Measurements from ENCODE around the gene DYNLT2.

Gene DYNLT2

GRCh38 chr6:169785566-169785965 lies 34.2 kb upstream of the DYNLT2 start:
- Histone ChIP-seq H3K36me3 (replicated peaks; ENCODE audit: low read depth, low read length) (no peaks in the 10 kb centered on the region), H3K4me1 (ENCODE audit: low read length) (0 out of 2 replicates have a peak, but pooled peaks cover under 1% of the 10 kb centered on the region), H3K4me2 (ENCODE audit: low read length) (no peak overlapping the region), H2AFZ (ENCODE audit: low read depth, low read length) (no peak overlapping the region), H3K27ac (ENCODE audit: low read length) (no peak overlapping the region), H4K20me1 (ENCODE audit: insufficient read depth, low read length) (no peaks in the 10 kb centered on the region), H3K79me2 (ENCODE audit: low read length) (no peaks in the 10 kb centered on the region), H3K9me3 (ENCODE audit: insufficient read depth, low read length) (no peaks in the 10 kb centered on the region), H3K9ac (ENCODE audit: low read length) (no peak overlapping the region), H3K4me3 (ENCODE audit: low read length) (no peak overlapping the region), H3K27me3 (ENCODE audit: low read depth, low read length) (no peaks in the 10 kb centered on the region)
- no peak for TF ChIP-seq EZH2phosphoT487 (IDR thresholded peaks at IDR 0.05; ENCODE audit: low read depth)
- no peak for TF ChIP-seq CTCF (IDR thresholded peaks at IDR 0.05; ENCODE audit: low read depth, low read length)

GRCh38 chr6:169784821-169785340 lies 33.5 kb upstream of the DYNLT2 start:
- Histone ChIP-seq H3K36me3 (replicated peaks; ENCODE audit: low read depth, low read length) (no peaks in the 10 kb centered on the region), H4K20me1 (ENCODE audit: insufficient read depth, low read length) (no peaks in the 10 kb centered on the region), H3K79me2 (ENCODE audit: low read length) (no peaks in the 10 kb centered on the region), H2AFZ (ENCODE audit: low read depth, low read length) (no peak overlapping the region), H3K27ac (ENCODE audit: low read length) (no peak overlapping the region), H3K4me3 (ENCODE audit: low read length) (no peak overlapping the region), H3K9me3 (ENCODE audit: insufficient read depth, low read length) (no peaks in the 10 kb centered on the region), H3K4me2 (ENCODE audit: low read length) (no peak overlapping the region), H3K4me1 (ENCODE audit: low read length) (no peaks in the 10 kb centered on the region), H3K9ac (ENCODE audit: low read length) (no peak overlapping the region), H3K27me3 (ENCODE audit: low read depth, low read length) (no peaks in the 10 kb centered on the region)
- TF ChIP-seq EZH2phosphoT487 (IDR thresholded peaks at IDR 0.05; ENCODE audit: low read depth): no peak

- no peaks in the 10 kb centered on the region for H3K27me3 ChIP-seq (ENCODE audit: low read depth, low read length)
- H3K27ac ChIP-seq (ENCODE audit: low read length): no peak overlapping the region
- H4K20me1 ChIP-seq (ENCODE audit: insufficient read depth, low read length): no peaks in the 10 kb centered on the region
- H3K9ac ChIP-seq (ENCODE audit: low read length): no peak overlapping the region
- no peaks in the 10 kb centered on the region for H3K79me2 ChIP-seq (ENCODE audit: low read length)
- H3K9me3 ChIP-seq (ENCODE audit: insufficient read depth, low read length): no peaks in the 10 kb centered on the region
- no peaks in the 10 kb centered on the region for H3K4me1 ChIP-seq (ENCODE audit: low read length)
- H2AFZ ChIP-seq (ENCODE audit: low read depth, low read length): no peak overlapping the region
- H3K4me2 ChIP-seq (ENCODE audit: low read length): no peak overlapping the region
- H3K36me3 ChIP-seq (replicated peaks; ENCODE audit: low read depth, low read length): no peaks in the 10 kb centered on the region
- no peak overlapping the region for H3K4me3 ChIP-seq (ENCODE audit: low read length)
- TF ChIP-seq CTCF (IDR thresholded peaks at IDR 0.05; ENCODE audit: low read depth, low read length): no peak
- no peak for TF ChIP-seq EZH2phosphoT487 (IDR thresholded peaks at IDR 0.05; ENCODE audit: low read depth)
Observed at GRCh38 chr6:169783971-169784820, 32.8 kb upstream of the DYNLT2 start.

- no peak overlapping the region for H2AFZ ChIP-seq (ENCODE audit: low read depth, low read length)
- no peaks in the 10 kb centered on the region for H3K4me1 ChIP-seq (ENCODE audit: low read length)
- no peaks in the 10 kb centered on the region for H3K79me2 ChIP-seq (ENCODE audit: low read length)
- no peaks in the 10 kb centered on the region for H3K36me3 ChIP-seq (replicated peaks; ENCODE audit: low read depth, low read length)
- H3K4me2 ChIP-seq (ENCODE audit: low read length): no peak overlapping the region
- TF ChIP-seq CTCF (IDR thresholded peaks at IDR 0.05; ENCODE audit: low read depth, low read length) (no peak), EZH2phosphoT487 (IDR thresholded peaks at IDR 0.05; ENCODE audit: low read depth) (no peak)
- H4K20me1 ChIP-seq (ENCODE audit: insufficient read depth, low read length): no peaks in the 10 kb centered on the region
- no peak overlapping the region for H3K27ac ChIP-seq (ENCODE audit: low read length)
- H3K4me3 ChIP-seq (ENCODE audit: low read length): no peak overlapping the region
- H3K27me3 ChIP-seq (ENCODE audit: low read depth, low read length): no peaks in the 10 kb centered on the region
- no peak overlapping the region for H3K9ac ChIP-seq (ENCODE audit: low read length)
- H3K9me3 ChIP-seq (ENCODE audit: insufficient read depth, low read length): no peaks in the 10 kb centered on the region
Observed at GRCh38 chr6:169783401-169783800, 32.0 kb upstream of the DYNLT2 start.

Data from OCI-LY3 (cell line).